GM12878 (cell line): Measurements from ENCODE around the gene HIP1.

Source experiments
- DPF2 ChIP-seq: fragments of 450-650 bp; IDR thresholded peaks from 2 replicates; pipeline ENCODE4 v1.6.1; 2017; ENCODE audit warnings: mild to moderate bottlenecking
- EGR1 ChIP-seq, 2 experiments: IDR thresholded peaks; 1 replicate in 1 of 2; 2 replicates in 1 of 2; pipeline ENCODE4 v1.6.1; 2011 to 2012; ENCODE audit warnings: low read depth in 2 of 2, low read length in 2 of 2, borderline replicate concordance in 1 of 2, mild to moderate bottlenecking in 1 of 2, moderate library complexity in 1 of 2
- EP300 ChIP-seq, 2 experiments: fragments of 150-350 bp in 1 of 2; IDR thresholded peaks; 2 replicates each; pipeline ENCODE4 v1.6.1; 2011 to 2012; ENCODE audit warnings: low read depth in 2 of 2, low read length in 2 of 2, borderline replicate concordance in 1 of 2, improper control_type of control experiment in 1 of 2, inconsistent platforms in 1 of 2; ENCODE audit not compliant: control insufficient read depth in 1 of 2
- EZH2 ChIP-seq: IDR thresholded peaks from 2 replicates; pipeline ENCODE4 v1.6.1; 2012; ENCODE audit warnings: low read depth, mild to moderate bottlenecking, control low read depth, inconsistent platforms, low read length, borderline replicate concordance; ENCODE audit not compliant: control insufficient read depth
- HDGF ChIP-seq: fragments of 450-650 bp; IDR thresholded peaks from 2 replicates; pipeline ENCODE4 v1.6.1; 2016; ENCODE audit warnings: antibody characterized with exemption
- RCOR1 ChIP-seq: conservative IDR thresholded peaks from 2 replicates; pipeline ENCODE4 v1.6.1; 2012; ENCODE audit warnings: low read depth, low read length, improper control_type of control experiment
- SMAD1 ChIP-seq: fragments of 450-650 bp; IDR thresholded peaks from 2 replicates; pipeline ENCODE4 v1.6.1; 2018; ENCODE audit warnings: mild to moderate bottlenecking, low read depth; ENCODE audit not compliant: partially characterized antibody
- ZNF24 ChIP-seq: fragments of 450-650 bp; IDR thresholded peaks from 2 replicates; pipeline ENCODE4 v1.6.1; 2017; ENCODE audit warnings: antibody characterized with exemption, mild to moderate bottlenecking
- TF ChIP-seq, protein P1 (sequence below), 3 experiments: IDR thresholded peaks in 2 of 3; conservative IDR thresholded peaks in 1 of 3; 2 replicates each; pipeline ENCODE4 v1.5.1; 2011; ENCODE audit warnings: low read depth in 3 of 3, low read length in 3 of 3, mild to moderate bottlenecking in 3 of 3, control low read depth in 2 of 3, moderate library complexity in 2 of 3, inconsistent platforms in 1 of 3, mixed read lengths in 1 of 3; ENCODE audit not compliant: control insufficient read depth in 2 of 3, insufficient read depth in 1 of 3; ENCODE audit errors: extremely low read depth in 1 of 3
- TF ChIP-seq, protein P2 (sequence below): fragments of 150-350 bp; IDR thresholded peaks from 2 replicates; pipeline ENCODE4 v1.6.1; 2016; ENCODE audit warnings: low read depth, low read length
- TF ChIP-seq, protein P3 (sequence below): IDR thresholded peaks from 2 replicates; pipeline ENCODE4 v1.6.1; 2012; ENCODE audit warnings: low read depth, low read length, improper control_type of control experiment
- TF ChIP-seq, protein P4 (sequence below): IDR thresholded peaks from 2 replicates; pipeline ENCODE4 v1.6.1; 2012; ENCODE audit warnings: low read depth, low read length, improper control_type of control experiment

DNA sequence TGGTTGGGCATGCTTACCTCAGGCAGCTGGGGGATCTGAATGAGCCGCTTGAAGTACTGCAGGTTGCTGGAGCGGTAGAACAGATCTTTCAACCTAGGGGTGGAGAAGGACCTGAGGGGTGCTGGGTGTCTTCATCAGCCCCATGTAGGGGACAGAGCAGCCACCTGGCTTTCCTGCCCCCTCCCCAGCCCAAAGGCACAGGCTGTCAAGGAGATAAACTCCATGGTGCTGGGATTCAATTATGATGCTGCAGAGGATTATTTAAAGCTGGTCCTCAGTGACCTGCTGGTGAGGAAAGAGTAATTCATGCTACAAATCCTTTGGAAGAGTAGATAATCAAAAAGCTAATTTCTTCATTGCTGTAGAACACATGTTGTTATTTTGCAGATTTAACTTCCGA, 175.6 kb downstream of the HIP1 start:
- TF ChIP-seq, protein P1, sequence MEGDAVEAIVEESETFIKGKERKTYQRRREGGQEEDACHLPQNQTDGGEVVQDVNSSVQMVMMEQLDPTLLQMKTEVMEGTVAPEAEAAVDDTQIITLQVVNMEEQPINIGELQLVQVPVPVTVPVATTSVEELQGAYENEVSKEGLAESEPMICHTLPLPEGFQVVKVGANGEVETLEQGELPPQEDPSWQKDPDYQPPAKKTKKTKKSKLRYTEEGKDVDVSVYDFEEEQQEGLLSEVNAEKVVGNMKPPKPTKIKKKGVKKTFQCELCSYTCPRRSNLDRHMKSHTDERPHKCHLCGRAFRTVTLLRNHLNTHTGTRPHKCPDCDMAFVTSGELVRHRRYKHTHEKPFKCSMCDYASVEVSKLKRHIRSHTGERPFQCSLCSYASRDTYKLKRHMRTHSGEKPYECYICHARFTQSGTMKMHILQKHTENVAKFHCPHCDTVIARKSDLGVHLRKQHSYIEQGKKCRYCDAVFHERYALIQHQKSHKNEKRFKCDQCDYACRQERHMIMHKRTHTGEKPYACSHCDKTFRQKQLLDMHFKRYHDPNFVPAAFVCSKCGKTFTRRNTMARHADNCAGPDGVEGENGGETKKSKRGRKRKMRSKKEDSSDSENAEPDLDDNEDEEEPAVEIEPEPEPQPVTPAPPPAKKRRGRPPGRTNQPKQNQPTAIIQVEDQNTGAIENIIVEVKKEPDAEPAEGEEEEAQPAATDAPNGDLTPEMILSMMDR (IDR thresholded peaks at IDR 0.05 in 2 of 3, conservative IDR thresholded peaks at IDR 0.05 in 1 of 3; ENCODE audit: control insufficient read depth in 2 of 3, extremely low read depth in 1 of 3, insufficient read depth in 1 of 3, low read depth in 3 of 3, low read length in 3 of 3), result no peak
- TF ChIP-seq EP300 (IDR thresholded peaks at IDR 0.05; ENCODE audit: borderline replicate concordance in 1 of 2, control insufficient read depth in 1 of 2, low read depth in 2 of 2, low read length in 2 of 2), result no peak
- TF ChIP-seq EGR1 (IDR thresholded peaks at IDR 0.05; ENCODE audit: borderline replicate concordance in 1 of 2, low read depth in 2 of 2, low read length in 2 of 2), result no peak
- no peak for TF ChIP-seq HDGF
- TF ChIP-seq SMAD1, result no peak
- TF ChIP-seq, protein P2, sequence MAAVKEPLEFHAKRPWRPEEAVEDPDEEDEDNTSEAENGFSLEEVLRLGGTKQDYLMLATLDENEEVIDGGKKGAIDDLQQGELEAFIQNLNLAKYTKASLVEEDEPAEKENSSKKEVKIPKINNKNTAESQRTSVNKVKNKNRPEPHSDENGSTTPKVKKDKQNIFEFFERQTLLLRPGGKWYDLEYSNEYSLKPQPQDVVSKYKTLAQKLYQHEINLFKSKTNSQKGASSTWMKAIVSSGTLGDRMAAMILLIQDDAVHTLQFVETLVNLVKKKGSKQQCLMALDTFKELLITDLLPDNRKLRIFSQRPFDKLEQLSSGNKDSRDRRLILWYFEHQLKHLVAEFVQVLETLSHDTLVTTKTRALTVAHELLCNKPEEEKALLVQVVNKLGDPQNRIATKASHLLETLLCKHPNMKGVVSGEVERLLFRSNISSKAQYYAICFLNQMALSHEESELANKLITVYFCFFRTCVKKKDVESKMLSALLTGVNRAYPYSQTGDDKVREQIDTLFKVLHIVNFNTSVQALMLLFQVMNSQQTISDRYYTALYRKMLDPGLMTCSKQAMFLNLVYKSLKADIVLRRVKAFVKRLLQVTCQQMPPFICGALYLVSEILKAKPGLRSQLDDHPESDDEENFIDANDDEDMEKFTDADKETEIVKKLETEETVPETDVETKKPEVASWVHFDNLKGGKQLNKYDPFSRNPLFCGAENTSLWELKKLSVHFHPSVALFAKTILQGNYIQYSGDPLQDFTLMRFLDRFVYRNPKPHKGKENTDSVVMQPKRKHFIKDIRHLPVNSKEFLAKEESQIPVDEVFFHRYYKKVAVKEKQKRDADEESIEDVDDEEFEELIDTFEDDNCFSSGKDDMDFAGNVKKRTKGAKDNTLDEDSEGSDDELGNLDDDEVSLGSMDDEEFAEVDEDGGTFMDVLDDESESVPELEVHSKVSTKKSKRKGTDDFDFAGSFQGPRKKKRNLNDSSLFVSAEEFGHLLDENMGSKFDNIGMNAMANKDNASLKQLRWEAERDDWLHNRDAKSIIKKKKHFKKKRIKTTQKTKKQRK, result no peak
- TF ChIP-seq, protein P3, sequence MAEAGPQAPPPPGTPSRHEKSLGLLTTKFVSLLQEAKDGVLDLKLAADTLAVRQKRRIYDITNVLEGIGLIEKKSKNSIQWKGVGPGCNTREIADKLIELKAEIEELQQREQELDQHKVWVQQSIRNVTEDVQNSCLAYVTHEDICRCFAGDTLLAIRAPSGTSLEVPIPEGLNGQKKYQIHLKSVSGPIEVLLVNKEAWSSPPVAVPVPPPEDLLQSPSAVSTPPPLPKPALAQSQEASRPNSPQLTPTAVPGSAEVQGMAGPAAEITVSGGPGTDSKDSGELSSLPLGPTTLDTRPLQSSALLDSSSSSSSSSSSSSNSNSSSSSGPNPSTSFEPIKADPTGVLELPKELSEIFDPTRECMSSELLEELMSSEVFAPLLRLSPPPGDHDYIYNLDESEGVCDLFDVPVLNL, result no peak
- no peak for TF ChIP-seq RCOR1
- no peak for TF ChIP-seq ZNF24
- no peak for TF ChIP-seq EZH2
- TF ChIP-seq DPF2, result no peak
- TF ChIP-seq, protein P4, sequence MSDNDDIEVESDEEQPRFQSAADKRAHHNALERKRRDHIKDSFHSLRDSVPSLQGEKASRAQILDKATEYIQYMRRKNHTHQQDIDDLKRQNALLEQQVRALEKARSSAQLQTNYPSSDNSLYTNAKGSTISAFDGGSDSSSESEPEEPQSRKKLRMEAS, result no peak
